A549 (cell line): ENCODE measurements around the gene WASF3. TPM values are rescaled to one million over a fixed set of nuclear protein-coding genes. Genes with fewer than 3 reads are reported as not detected.

ENCODE experiments used
- ATAC-seq, 2 experiments: fragments of 200-7000 bp in 1 of 2; fragments of >200 bp in 1 of 2; cut with Nextera tagmentation in 1 of 2; cut with Tn5 transposase in 1 of 2; 3 replicates each; pipeline versions ENCODE4 v1.8.0 to v1.9.1; 2018 to 2020; ENCODE audit warnings: mild to moderate bottlenecking in 1 of 2, moderate library complexity in 1 of 2
- CTCF ChIA-PET: fragments of 300-600 bp; sonication (Branson Sonifier 250); formaldehyde crosslinking; extraction: SDS; loops from one replicate; lab custom pipeline; 2021; ENCODE audit warnings: antibody characterized with exemption, inconsistent platforms; lab: Yijun Ruan, JAX
- POLR2A ChIA-PET: fragments of 350-600 bp; formaldehyde crosslinking; extraction: SDS; loops from one replicate; lab custom pipeline; 2021; ENCODE audit warnings: antibody characterized with exemption, inconsistent platforms; lab: Yijun Ruan, JAX
- DNase-seq, 2 experiments: peaks; one replicate each; pipeline versions ENCODE4 v3.0.0 to v3.0.0-alpha.2; 2011 to 2016; ENCODE audit warnings: low read depth in 1 of 2, low spot score in 1 of 2
- FAIRE-seq: peaks from 2 replicates; lab custom pipeline; 2011; peaks lifted over from hg19 to GRCh38; lab: Jason Lieb, UNC
- H3K27ac ChIP-seq, 2 experiments: fragments of >200 bp; sonication (Bioruptor Twin); formaldehyde crosslinking; 3 replicates each; pipeline ENCODE4 v1.5.1; 2016 to 2017
- H3K4me1 ChIP-seq: fragments of >200 bp; sonication (Bioruptor Twin); formaldehyde crosslinking; 3 replicates; pipeline ENCODE4 v1.6.1; 2016
- H3K4me2 ChIP-seq: fragments of >200 bp; sonication (Bioruptor Twin); formaldehyde crosslinking; 3 replicates; pipeline ENCODE4 v1.6.1; 2016
- H3K4me3 ChIP-seq: fragments of >200 bp; sonication (Bioruptor Twin); formaldehyde crosslinking; 3 replicates; pipeline ENCODE4 v1.5.1; 2016
- H3K9me3 ChIP-seq: fragments of >200 bp; sonication (Bioruptor Twin); formaldehyde crosslinking; 3 replicates; pipeline ENCODE4 v1.6.1; 2016
- CBX8 ChIP-seq: fragments of 200-600 bp; sonication (generic); IDR thresholded peaks from 2 replicates; pipeline ENCODE4 v1.6.1; 2016
- CEBPB ChIP-seq, 2 experiments: fragments of >200 bp in 1 of 2; sonication (Bioruptor Twin) in 1 of 2; formaldehyde crosslinking in 1 of 2; IDR thresholded peaks; 2 replicates each; pipeline ENCODE4 v1.6.1; 2012 to 2016
- E2F6 ChIP-seq: IDR thresholded peaks from 2 replicates; pipeline ENCODE4 v1.6.1; 2012; ENCODE audit warnings: low read depth, borderline replicate concordance
- ESRRA ChIP-seq: fragments of 150-350 bp; IDR thresholded peaks from 2 replicates; pipeline ENCODE4 v1.6.1; 2014; ENCODE audit warnings: mild to moderate bottlenecking, low read length, borderline replicate concordance
- FOSL2 ChIP-seq, 2 experiments: fragments of 450-650 bp in 1 of 2; fragments of >200 bp in 1 of 2; sonication (Bioruptor Twin) in 1 of 2; formaldehyde crosslinking; IDR thresholded peaks; 2 replicates each; pipeline versions ENCODE4 v1.5.0 to v1.6.1; 2016 to 2020; ENCODE audit warnings: mild to moderate bottlenecking in 1 of 2, moderate library complexity in 1 of 2
- GATA3 ChIP-seq: IDR thresholded peaks from 2 replicates; pipeline ENCODE4 v1.6.1; 2012; ENCODE audit warnings: borderline replicate concordance
- HDAC2 ChIP-seq: fragments of 200-600 bp; sonication (generic); IDR thresholded peaks from 2 replicates; pipeline ENCODE4 v1.6.1; 2016
- HES2 ChIP-seq: fragments of >200 bp; sonication (Bioruptor Twin); formaldehyde crosslinking; IDR thresholded peaks from 2 replicates; pipeline ENCODE4 v1.6.1; 2016
- HEYL ChIP-seq: fragments of 250-450 bp; sonication (Bioruptor Pico); IDR thresholded peaks from 2 replicates; pipeline ENCODE4 v1.8.0; 2021; ENCODE audit warnings: mild to moderate bottlenecking, moderate library complexity
- HOXB13 ChIP-seq: fragments of 250-450 bp; sonication (Bioruptor Pico); IDR thresholded peaks from 2 replicates; pipeline ENCODE4 v1.5.0; 2020; ENCODE audit warnings: low read depth, mild to moderate bottlenecking, moderate library complexity
- HOXB5 ChIP-seq: fragments of 250-450 bp; sonication (Bioruptor Pico); IDR thresholded peaks from 2 replicates; pipeline ENCODE4 v1.5.0; 2020; ENCODE audit warnings: mild to moderate bottlenecking, moderate library complexity
- JUNB ChIP-seq: fragments of >200 bp; sonication (Bioruptor Twin); formaldehyde crosslinking; IDR thresholded peaks from 2 replicates; pipeline ENCODE4 v1.6.1; 2016
- MAFK ChIP-seq: fragments of 450-650 bp; IDR thresholded peaks from 2 replicates; pipeline ENCODE4 v1.6.1; 2014; ENCODE audit not compliant: partially characterized antibody
- MAX ChIP-seq: IDR thresholded peaks from 2 replicates; pipeline ENCODE4 v1.6.1; 2012
- NPAS2 ChIP-seq: fragments of 250-450 bp; sonication (Bioruptor Pico); IDR thresholded peaks from 2 replicates; pipeline ENCODE4 v1.8.0; 2022; ENCODE audit warnings: mild to moderate bottlenecking, moderate library complexity, borderline replicate concordance
- NR3C1 ChIP-seq: fragments of >200 bp; sonication (Bioruptor Twin); formaldehyde crosslinking; IDR thresholded peaks from 3 replicates; pipeline ENCODE4 v1.6.1; 2017
- PHF8 ChIP-seq: fragments of 200-600 bp; sonication (generic); IDR thresholded peaks from 2 replicates; pipeline ENCODE4 v1.6.1; 2016; ENCODE audit warnings: low read depth, mild to moderate bottlenecking, antibody characterized with exemption, moderate library complexity, borderline replicate concordance
- POLR2AphosphoS2 ChIP-seq: conservative IDR thresholded peaks from 2 replicates; pipeline ENCODE4 v1.6.1; 2012; ENCODE audit warnings: low read length, improper control_type of control experiment, inconsistent platforms
- RAD21 ChIP-seq, 2 experiments: fragments of >200 bp in 1 of 2; sonication (Bioruptor Twin) in 1 of 2; formaldehyde crosslinking in 1 of 2; IDR thresholded peaks in 1 of 2; conservative IDR thresholded peaks in 1 of 2; 2 replicates in 1 of 2; 3 replicates in 1 of 2; pipeline ENCODE4 v1.6.1; 2012 to 2018; ENCODE audit warnings: inconsistent platforms in 1 of 2
- RFX5 ChIP-seq: fragments of 450-650 bp; IDR thresholded peaks from 2 replicates; pipeline ENCODE4 v1.7.1; 2014; ENCODE audit warnings: antibody characterized with exemption, mild to moderate bottlenecking, moderate library complexity
- RNF2 ChIP-seq: fragments of 200-600 bp; sonication (generic); IDR thresholded peaks from 2 replicates; pipeline ENCODE4 v1.6.1; 2016; ENCODE audit warnings: low read depth, mild to moderate bottlenecking, antibody characterized with exemption, moderate library complexity, borderline replicate concordance
- TFCP2L1 ChIP-seq: fragments of 250-450 bp; sonication (Bioruptor Pico); IDR thresholded peaks from 2 replicates; pipeline ENCODE4 v1.5.0; 2021; ENCODE audit warnings: mild to moderate bottlenecking
- TP53 ChIP-seq: fragments of 250-450 bp; sonication (Bioruptor Pico); IDR thresholded peaks from 2 replicates; pipeline ENCODE4 v1.5.0; 2021; ENCODE audit warnings: mild to moderate bottlenecking, moderate library complexity
- USF2 ChIP-seq: fragments of 450-650 bp; IDR thresholded peaks from 2 replicates; pipeline ENCODE4 v1.6.1; 2014; ENCODE audit warnings: antibody characterized with exemption
- ZFP36 ChIP-seq: fragments of 450-650 bp; IDR thresholded peaks from 2 replicates; pipeline ENCODE4 v1.6.1; 2014; ENCODE audit warnings: borderline replicate concordance; ENCODE audit not compliant: partially characterized antibody
- ZSCAN20 ChIP-seq: fragments of 250-450 bp; sonication (Bioruptor Pico); IDR thresholded peaks from 2 replicates; pipeline ENCODE4 v1.8.0; 2022; ENCODE audit warnings: mild to moderate bottlenecking, moderate library complexity
- WGBS: methylation state at CpG from one replicate; pipeline ENCODE4 v1.1.6; 2017; ENCODE audit errors: missing lambda C conversion rate; 5-methylcytosine and 5-hydroxymethylcytosine counted together
- polyA plus RNA-seq, 4 experiments: library from polyadenylated mRNA; depleted of rRNA in 3 of 4; stranded (reverse); fragments of >200 nt; fragmentation: RNase III in 1 of 4; extraction: RNeasy Plus Mini Kit Qiagen cat#74134 plus additional on column Dnase treatment in 1 of 4; gene quantifications; 2 replicates in 3 of 4; 3 replicates in 1 of 4; pipeline ENCODE4 v1.2.3, GENCODE V29; 2011 to 2017
- TF ChIP-seq, protein P1 (sequence below): IDR thresholded peaks from 2 replicates; pipeline ENCODE4 v1.6.1; 2012
- TF ChIP-seq, protein P2 (sequence below): fragments of 200-600 bp; sonication (generic); IDR thresholded peaks from 2 replicates; pipeline ENCODE4 v1.6.1; 2016; ENCODE audit warnings: antibody characterized with exemption, mild to moderate bottlenecking, moderate library complexity

The WASF3 gene
- polyA plus RNA-seq, 2 of the 4 experiments (the other 2 are of a cell fraction), result 0.09 to 0.56 TPM

GRCh38 chr13:26682606-26683005, 125.1 kb downstream of the WASF3 start:
- WGBS, result 49% methylated on average over 10 of the region's 19 CpGs
- Histone ChIP-seq H3K27ac (no peak overlapping the region), H3K9me3 (no peaks in the 10 kb centered on the region), H3K4me2 (no peak overlapping the region), H3K4me3 (no peak overlapping the region), H3K4me1 (no peaks in the 10 kb centered on the region)
- DNase-seq (no peak), ATAC-seq (no peak), FAIRE-seq (no peak)
- ChIA-PET CTCF (interaction anchor here (2.6 kb wide), 1 partner anchor 16 kb away, joined by 11 read pairs; no protein-coding TSS in a partner anchor), POLR2A (no interaction called here)
- TF ChIP-seq ESRRA (no peak), HEYL (no peak), CEBPB (IDR thresholded peaks at IDR 0.05) (no peak), E2F6 (no peak), MAX (no peak), HOXB13 (no peak), ZFP36 (no peak), CBX8 (no peak), RAD21 (conservative IDR thresholded peaks at IDR 0.05 in 1 of 2, IDR thresholded peaks at IDR 0.05 in 1 of 2) (no peak), NPAS2 (CRISPR knock-in tag) (no peak), JUNB (no peak), PHF8 (no peak), GATA3 (no peak), POLR2AphosphoS2 (no peak), NR3C1 (no peak), USF2 (no peak)
- TF ChIP-seq, protein P1, sequence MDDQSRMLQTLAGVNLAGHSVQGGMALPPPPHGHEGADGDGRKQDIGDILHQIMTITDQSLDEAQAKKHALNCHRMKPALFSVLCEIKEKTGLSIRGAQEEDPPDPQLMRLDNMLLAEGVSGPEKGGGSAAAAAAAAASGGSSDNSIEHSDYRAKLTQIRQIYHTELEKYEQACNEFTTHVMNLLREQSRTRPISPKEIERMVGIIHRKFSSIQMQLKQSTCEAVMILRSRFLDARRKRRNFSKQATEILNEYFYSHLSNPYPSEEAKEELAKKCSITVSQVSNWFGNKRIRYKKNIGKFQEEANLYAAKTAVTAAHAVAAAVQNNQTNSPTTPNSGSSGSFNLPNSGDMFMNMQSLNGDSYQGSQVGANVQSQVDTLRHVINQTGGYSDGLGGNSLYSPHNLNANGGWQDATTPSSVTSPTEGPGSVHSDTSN, result no peak

- Histone ChIP-seq H3K4me1 (no peaks in the 10 kb centered on the region), H3K9me3 (no peaks in the 10 kb centered on the region), H3K4me2 (no peak overlapping the region), H3K4me3 (no peak overlapping the region), H3K27ac (no peak overlapping the region)
- no peak for TF ChIP-seq HES2
- TF ChIP-seq, protein P2, sequence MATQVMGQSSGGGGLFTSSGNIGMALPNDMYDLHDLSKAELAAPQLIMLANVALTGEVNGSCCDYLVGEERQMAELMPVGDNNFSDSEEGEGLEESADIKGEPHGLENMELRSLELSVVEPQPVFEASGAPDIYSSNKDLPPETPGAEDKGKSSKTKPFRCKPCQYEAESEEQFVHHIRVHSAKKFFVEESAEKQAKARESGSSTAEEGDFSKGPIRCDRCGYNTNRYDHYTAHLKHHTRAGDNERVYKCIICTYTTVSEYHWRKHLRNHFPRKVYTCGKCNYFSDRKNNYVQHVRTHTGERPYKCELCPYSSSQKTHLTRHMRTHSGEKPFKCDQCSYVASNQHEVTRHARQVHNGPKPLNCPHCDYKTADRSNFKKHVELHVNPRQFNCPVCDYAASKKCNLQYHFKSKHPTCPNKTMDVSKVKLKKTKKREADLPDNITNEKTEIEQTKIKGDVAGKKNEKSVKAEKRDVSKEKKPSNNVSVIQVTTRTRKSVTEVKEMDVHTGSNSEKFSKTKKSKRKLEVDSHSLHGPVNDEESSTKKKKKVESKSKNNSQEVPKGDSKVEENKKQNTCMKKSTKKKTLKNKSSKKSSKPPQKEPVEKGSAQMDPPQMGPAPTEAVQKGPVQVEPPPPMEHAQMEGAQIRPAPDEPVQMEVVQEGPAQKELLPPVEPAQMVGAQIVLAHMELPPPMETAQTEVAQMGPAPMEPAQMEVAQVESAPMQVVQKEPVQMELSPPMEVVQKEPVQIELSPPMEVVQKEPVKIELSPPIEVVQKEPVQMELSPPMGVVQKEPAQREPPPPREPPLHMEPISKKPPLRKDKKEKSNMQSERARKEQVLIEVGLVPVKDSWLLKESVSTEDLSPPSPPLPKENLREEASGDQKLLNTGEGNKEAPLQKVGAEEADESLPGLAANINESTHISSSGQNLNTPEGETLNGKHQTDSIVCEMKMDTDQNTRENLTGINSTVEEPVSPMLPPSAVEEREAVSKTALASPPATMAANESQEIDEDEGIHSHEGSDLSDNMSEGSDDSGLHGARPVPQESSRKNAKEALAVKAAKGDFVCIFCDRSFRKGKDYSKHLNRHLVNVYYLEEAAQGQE, result no peak
- no peak for TF ChIP-seq FOSL2 (IDR thresholded peaks at IDR 0.05)
- no peak for TF ChIP-seq FOSL2 (CRISPR knock-in tag; IDR thresholded peaks at IDR 0.05)
- no peak for TF ChIP-seq TFCP2L1 (CRISPR knock-in tag)
- TF ChIP-seq RFX5, result no peak
- no peak for TF ChIP-seq MAFK
- TF ChIP-seq ZSCAN20 (CRISPR knock-in tag), result no peak
- no peak for TF ChIP-seq TP53
- TF ChIP-seq RNF2, result no peak
- TF ChIP-seq HDAC2, result no peak
- no peak for TF ChIP-seq HOXB5 (CRISPR knock-in tag)
- TF ChIP-seq USF2, result no peak
- no peak for TF ChIP-seq NPAS2 (CRISPR knock-in tag)
- no peak for TF ChIP-seq E2F6
- ATAC-seq, result no peak
- no peak for DNase-seq
- ChIA-PET CTCF (interaction anchor here (0.6 to 1.6 kb wide), 4 partner anchors 10 to 425 kb away, joined by 3 to 5 read pairs (median 4); no protein-coding TSS in a partner anchor), POLR2A (no interaction called here)
- 57% methylated on average over 22 of the region's 22 CpGs for WGBS
- FAIRE-seq, result no peak
These were observed 128.1 kb downstream of the WASF3 start for GRCh38 chr13:26685606-26686005.
